GM11168 (cell line): ENCODE measurements around the gene UBAC1.

Experiments used
- in situ Hi-C: fragments of 300-500 bp; cut with MboI; formaldehyde crosslinking; loops from one replicate; pipeline ENCODE4 v1.12.0; 2022; ENCODE audit warnings: low sequenced_read_pairs; ENCODE audit not compliant: unreplicated experiment

The UBAC1 gene

GRCh38 chr9:135980926-135981630 is 19.9 kb upstream of the UBAC1 start:
- in situ Hi-C loops: no loop called here

GRCh38 chr9:135979547-135980166 is 18.5 kb upstream of the UBAC1 start:
- in situ Hi-C loops: no loop called here

GRCh38 chr9:135978642-135979546 is 17.7 kb upstream of the UBAC1 start:
- in situ Hi-C loops: no loop called here

GRCh38 chr9:135976944-135977343 is 15.8 kb upstream of the UBAC1 start:
- in situ Hi-C loops: no loop called here

GRCh38 chr9:135976531-135976930 is 15.4 kb upstream of the UBAC1 start:
- in situ Hi-C loops: no loop called here

- in situ Hi-C loops: no loop called here
Measured at GRCh38 chr9:135975834-135976233, 14.7 kb upstream of the UBAC1 start.

- in situ Hi-C loops: no loop called here
Measured at GRCh38 chr9:135974220-135974573, 13.0 kb upstream of the UBAC1 start.

- in situ Hi-C loops: no loop called here
Measured at GRCh38 chr9:135973277-135974219, 12.4 kb upstream of the UBAC1 start.

GRCh38 chr9:135971892-135972291 is 10.7 kb upstream of the UBAC1 start:
- in situ Hi-C loops: no loop called here

GRCh38 chr9:135971111-135971766 is 10.1 kb upstream of the UBAC1 start:
- in situ Hi-C loops: no loop called here

GRCh38 chr9:135970128-135970815 is 9.1 kb upstream of the UBAC1 start:
- in situ Hi-C loops: no loop called here

- in situ Hi-C loops: loop anchor here (5.0 kb wide), 1 partner anchor 153 kb away; no protein-coding TSS in a partner anchor
Measured at GRCh38 chr9:135969064-135969683, 8.0 kb upstream of the UBAC1 start.

- in situ Hi-C loops: loop anchor here (5.0 kb wide), 1 partner anchor 154 kb away; no protein-coding TSS in a partner anchor
Measured at GRCh38 chr9:135968601-135969000, 7.4 kb upstream of the UBAC1 start.

GRCh38 chr9:135968083-135968476 is 6.9 kb upstream of the UBAC1 start:
- in situ Hi-C loops: loop anchor here (5.0 kb wide), 1 partner anchor 154 kb away; no protein-coding TSS in a partner anchor

GRCh38 chr9:135966916-135967260 is 5.7 kb upstream of the UBAC1 start:
- in situ Hi-C loops: loop anchor here (5.0 kb wide), 1 partner anchor 155 kb away; no protein-coding TSS in a partner anchor

GRCh38 chr9:135965124-135965756 is 4.1 kb upstream of the UBAC1 start:
- in situ Hi-C loops: loop anchor here (5.0 kb wide), 1 partner anchor 157 kb away; no protein-coding TSS in a partner anchor

GRCh38 chr9:135963938-135964337 is 2.8 kb upstream of the UBAC1 start:
- in situ Hi-C loops: no loop called here

- in situ Hi-C loops: no loop called here
Measured at GRCh38 chr9:135963338-135963737, 2.2 kb upstream of the UBAC1 start.
